LNCaP clone FGC (cell line): Measurements from ENCODE around the gene SYT2.

ENCODE experiments used
- DNase-seq: peaks from one replicate; pipeline ENCODE4 v3.0.0-alpha.2; 2011; ENCODE audit warnings: low read depth
- H3K4me3 ChIP-seq: 2 replicates; pipeline ENCODE4 v1.5.1; 2011; ENCODE audit warnings: mild to moderate bottlenecking, low read depth, low read length, control low read depth
- TF ChIP-seq, protein P1 (sequence below): IDR thresholded peaks from 2 replicates; pipeline ENCODE4 v1.5.1; 2012; ENCODE audit warnings: mild to moderate bottlenecking; ENCODE audit not compliant: control insufficient read depth, insufficient read depth; ENCODE audit errors: extremely low read depth

Gene SYT2

GRCh38 chr1:202703191-202703590 lies 7.1 kb downstream of the SYT2 start:
- DNase-seq = no peak
- TF ChIP-seq, protein P1, sequence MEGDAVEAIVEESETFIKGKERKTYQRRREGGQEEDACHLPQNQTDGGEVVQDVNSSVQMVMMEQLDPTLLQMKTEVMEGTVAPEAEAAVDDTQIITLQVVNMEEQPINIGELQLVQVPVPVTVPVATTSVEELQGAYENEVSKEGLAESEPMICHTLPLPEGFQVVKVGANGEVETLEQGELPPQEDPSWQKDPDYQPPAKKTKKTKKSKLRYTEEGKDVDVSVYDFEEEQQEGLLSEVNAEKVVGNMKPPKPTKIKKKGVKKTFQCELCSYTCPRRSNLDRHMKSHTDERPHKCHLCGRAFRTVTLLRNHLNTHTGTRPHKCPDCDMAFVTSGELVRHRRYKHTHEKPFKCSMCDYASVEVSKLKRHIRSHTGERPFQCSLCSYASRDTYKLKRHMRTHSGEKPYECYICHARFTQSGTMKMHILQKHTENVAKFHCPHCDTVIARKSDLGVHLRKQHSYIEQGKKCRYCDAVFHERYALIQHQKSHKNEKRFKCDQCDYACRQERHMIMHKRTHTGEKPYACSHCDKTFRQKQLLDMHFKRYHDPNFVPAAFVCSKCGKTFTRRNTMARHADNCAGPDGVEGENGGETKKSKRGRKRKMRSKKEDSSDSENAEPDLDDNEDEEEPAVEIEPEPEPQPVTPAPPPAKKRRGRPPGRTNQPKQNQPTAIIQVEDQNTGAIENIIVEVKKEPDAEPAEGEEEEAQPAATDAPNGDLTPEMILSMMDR = no peak
- H3K4me3 ChIP-seq = no peak overlapping the region

GRCh38 chr1:202702088-202702487 lies 8.2 kb downstream of the SYT2 start:
- no peak for DNase-seq
- H3K4me3 ChIP-seq = no peak overlapping the region
- TF ChIP-seq, protein P1 = no peak

DNA sequence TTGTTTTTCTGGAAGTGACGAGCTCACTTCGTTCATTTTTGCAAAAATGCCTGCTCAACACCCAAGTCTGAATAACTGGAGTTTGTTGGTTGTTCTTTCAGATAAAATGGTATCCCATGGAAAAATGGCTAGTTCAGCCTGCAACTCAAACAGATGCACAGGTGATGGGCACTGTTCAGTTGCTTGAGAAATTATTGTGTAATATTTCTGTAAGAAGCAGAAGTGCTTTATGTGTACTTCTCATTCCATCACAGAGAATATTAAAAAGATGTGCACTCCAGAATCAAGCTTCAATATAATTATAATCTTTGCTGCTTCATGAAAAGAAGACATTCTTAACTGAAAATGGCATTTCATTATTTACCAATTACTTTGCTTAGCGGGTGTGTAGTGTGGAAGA lies 9.1 kb downstream of the SYT2 start:
- TF ChIP-seq, protein P1 = no peak
- no peak for DNase-seq
- H3K4me3 ChIP-seq = no peak overlapping the region

DNA sequence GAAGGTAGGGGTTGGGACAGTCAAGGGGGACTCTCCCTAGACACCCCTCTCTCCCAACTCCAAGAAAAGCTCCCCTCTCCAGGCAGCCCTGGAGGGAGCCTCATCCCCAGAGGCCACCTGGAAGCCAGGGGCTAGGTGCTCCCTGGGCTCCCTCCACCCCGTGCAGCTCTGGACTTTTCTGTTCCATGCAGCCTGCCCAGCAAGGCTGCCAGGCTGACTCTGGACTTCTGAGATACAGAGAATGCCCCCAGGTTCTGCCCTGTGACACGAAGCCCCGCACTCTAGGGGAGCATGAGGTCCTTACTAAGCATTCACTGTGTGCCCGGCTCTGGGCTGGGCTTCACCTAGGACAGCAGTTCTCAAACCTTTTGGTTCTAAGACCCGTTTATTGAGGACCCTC lies 10.2 kb downstream of the SYT2 start:
- H3K4me3 ChIP-seq = no peak overlapping the region
- no peak for DNase-seq
- TF ChIP-seq, protein P1 = no peak

- TF ChIP-seq, protein P1 = no peak
- DNase-seq = no peak
- no peak overlapping the region for H3K4me3 ChIP-seq
These were observed 12.0 kb downstream of the SYT2 start for GRCh38 chr1:202698276-202698675.

- TF ChIP-seq, protein P1 = no peak
- no peak overlapping the region for H3K4me3 ChIP-seq
- no peak for DNase-seq
These were observed 13.2 kb downstream of the SYT2 start for GRCh38 chr1:202697038-202697437.

DNA sequence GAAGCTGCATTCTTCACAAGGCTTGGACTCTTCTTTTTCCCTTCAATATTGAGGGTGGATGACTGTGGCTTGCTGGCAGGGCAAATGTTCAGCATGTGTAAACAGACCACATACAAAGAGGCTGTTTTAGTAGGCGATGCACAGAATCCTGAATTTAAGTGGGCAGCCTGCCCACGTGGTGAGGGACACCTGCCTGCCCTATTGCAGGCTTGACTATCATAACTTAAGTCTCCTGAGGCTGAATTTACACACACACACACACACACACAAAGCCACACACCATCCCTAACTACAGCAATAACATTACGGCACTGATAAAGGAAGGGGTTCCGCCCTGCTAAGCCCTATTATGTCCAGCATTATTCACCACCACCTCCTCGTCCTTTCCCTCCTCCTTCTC lies 15.9 kb downstream of the SYT2 start:
- no peak overlapping the region for H3K4me3 ChIP-seq
- TF ChIP-seq, protein P1 = no peak
- DNase-seq = no peak
